ENCODE measurements around the gene SIPA1. TPM values are rescaled to one million over a fixed set of nuclear protein-coding genes. Genes with fewer than 3 reads are reported as not detected.
"Not testable (repeated sequence)": the region's sequence is repeated elsewhere in the genome, so short reads cannot be mapped to it uniquely, and the experiment has no call there.

SIPA1 gene
- polyA plus RNA-seq, 1 experiment = 21.6 TPM

DNA sequence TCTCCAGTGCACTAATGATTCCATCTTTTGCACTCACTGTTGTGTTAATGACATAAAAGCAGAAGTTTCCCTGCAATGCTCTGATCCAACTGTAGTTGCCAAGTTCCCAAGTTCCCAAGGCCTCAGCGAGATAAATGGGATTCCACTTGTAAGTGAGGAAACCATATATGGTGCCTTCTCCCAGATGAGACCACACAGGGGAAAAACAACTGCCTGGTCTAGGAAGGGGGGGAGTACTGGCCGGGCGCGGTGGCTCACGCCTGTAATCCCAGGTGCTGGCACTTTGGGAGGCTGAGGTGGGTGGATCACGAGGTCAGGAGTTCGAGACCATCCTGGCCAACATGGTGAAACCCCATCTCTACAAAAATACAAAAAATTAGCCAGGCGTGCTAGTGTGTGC lies 48.1 kb downstream of the SIPA1 start:
- Histone ChIP-seq H3K36me3 (ENCODE audit: control insufficient read depth, insufficient read depth, low read length) (no peaks in the 10 kb centered on the region), H3K4me3 (ENCODE audit: low read depth, low read length) (no peak overlapping the region), H3K27me3 (ENCODE audit: control insufficient read depth, insufficient read depth, low read length) (peaks cover 9% of the 10 kb centered on the region)
- TF ChIP-seq CTCF (IDR thresholded peaks at IDR 0.05; ENCODE audit: insufficient read depth, low read depth, low read length) = no peak
- CTCF ChIA-PET = no interaction called here
- POLR2A ChIA-PET = no interaction called here
- no peak for DNase-seq (ENCODE audit: low read depth)

- POLR2A ChIA-PET; H3K4me3 ChIP-seq (ENCODE audit: low read depth, low read length); H3K27me3 ChIP-seq (ENCODE audit: control insufficient read depth, insufficient read depth, low read length); DNase-seq (ENCODE audit: low read depth); H3K36me3 ChIP-seq (ENCODE audit: control insufficient read depth, insufficient read depth, low read length): not testable (repeated sequence)
- CTCF ChIA-PET = interaction anchor here (0.6 to 6.5 kb wide), 3 partner anchors 14 to 575 kb away, joined by 3 to 34 read pairs (median 4); no protein-coding TSS in a partner anchor
These were observed 53.9 kb downstream of the SIPA1 start for GRCh38 chr11:65691847-65692246.

GRCh38 chr11:65692367-65692766 lies 54.5 kb downstream of the SIPA1 start:
- no peak for DNase-seq (ENCODE audit: low read depth)
- Histone ChIP-seq H3K36me3 (ENCODE audit: control insufficient read depth, insufficient read depth, low read length) (no peaks in the 10 kb centered on the region), H3K27me3 (ENCODE audit: control insufficient read depth, insufficient read depth, low read length) (peaks cover 5% of the 10 kb centered on the region), H3K4me3 (ENCODE audit: low read depth, low read length) (no peak overlapping the region)
- ChIA-PET POLR2A (no interaction called here), CTCF (interaction anchor here (1.3 to 6.5 kb wide), 2 partner anchors 14 to 330 kb away, joined by 4 to 34 read pairs; no protein-coding TSS in a partner anchor)
- TF ChIP-seq CTCF (IDR thresholded peaks at IDR 0.05; ENCODE audit: insufficient read depth, low read depth, low read length) = no peak

- peaks cover 8% of the 10 kb centered on the region for H3K27me3 ChIP-seq (ENCODE audit: control insufficient read depth, insufficient read depth, low read length)
- TF ChIP-seq CTCF (IDR thresholded peaks at IDR 0.05; ENCODE audit: insufficient read depth, low read depth, low read length) = no peak
- H3K4me3 ChIP-seq (ENCODE audit: low read depth, low read length) = no peak overlapping the region
- ChIA-PET POLR2A (no interaction called here), CTCF (interaction anchor here (0.6 to 6.5 kb wide), 3 partner anchors 8 to 909 kb away, joined by 3 to 34 read pairs (median 3); no protein-coding TSS in a partner anchor)
- H3K36me3 ChIP-seq (ENCODE audit: control insufficient read depth, insufficient read depth, low read length) = no peaks in the 10 kb centered on the region
- no peak for DNase-seq (ENCODE audit: low read depth)
These were observed 57.7 kb downstream of the SIPA1 start for GRCh38 chr11:65695459-65696241.

GRCh38 chr11:65696802-65697552 lies 59.1 kb downstream of the SIPA1 start:
- Histone ChIP-seq H3K4me3 (ENCODE audit: low read depth, low read length) (no peak overlapping the region), H3K27me3 (ENCODE audit: control insufficient read depth, insufficient read depth, low read length) (peaks cover 8% of the 10 kb centered on the region), H3K36me3 (ENCODE audit: control insufficient read depth, insufficient read depth, low read length) (no peaks in the 10 kb centered on the region)
- no peak for TF ChIP-seq CTCF (IDR thresholded peaks at IDR 0.05; ENCODE audit: insufficient read depth, low read depth, low read length)
- DNase-seq (ENCODE audit: low read depth) = no peak
- CTCF ChIA-PET = interaction anchor here (6.5 kb wide), 1 partner anchor 9 kb away, joined by 34 read pairs; no protein-coding TSS in a partner anchor
- POLR2A ChIA-PET = no interaction called here

Measured in BJ (cell line).